NCI-H2227 treated with DMSO at 0.1 percent for 48 hours (cell line): ENCODE data around the gene CNKSR1.
"Not testable (repeated sequence)": the region's sequence is repeated elsewhere in the genome, so short reads cannot be mapped to it uniquely, and the experiment has no call there.

ENCODE experiments used
- DNase-seq: peaks from one replicate; lab custom pipeline; 2025; lab: John Stamatoyannopoulos, UW

CNKSR1 gene

DNA sequence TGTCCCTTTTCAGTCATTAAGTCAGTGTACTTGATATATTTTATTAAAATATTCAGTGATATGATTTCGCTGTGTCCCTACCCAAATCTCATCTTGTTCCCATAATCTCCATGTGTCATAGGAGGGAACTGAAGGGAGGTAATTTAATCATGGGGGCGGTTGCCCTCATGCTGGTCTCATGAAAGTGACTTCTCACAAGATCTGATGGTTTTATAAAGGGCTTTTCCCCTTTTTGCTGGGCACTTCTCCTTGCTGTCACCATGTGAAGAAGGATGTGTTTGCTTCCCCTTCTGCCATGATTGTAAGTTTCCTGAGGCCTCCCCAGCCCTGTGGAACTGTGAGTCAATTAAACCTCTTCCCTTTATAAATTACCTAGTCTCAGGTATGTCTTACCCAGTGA, 53.4 kb downstream of the CNKSR1 start:
- DNase-seq, result not testable (repeated sequence)

- DNase-seq, result peak; percentile 99
Observed at GRCh38 chr1:26233903-26234643, 56.8 kb downstream of the CNKSR1 start, which contains the start of gene CEP85. Gene CEP85, plus strand, starts transcription at chr1:26234200. Its CDS starts 5,584 bp downstream, at chr1:26239784.

DNA sequence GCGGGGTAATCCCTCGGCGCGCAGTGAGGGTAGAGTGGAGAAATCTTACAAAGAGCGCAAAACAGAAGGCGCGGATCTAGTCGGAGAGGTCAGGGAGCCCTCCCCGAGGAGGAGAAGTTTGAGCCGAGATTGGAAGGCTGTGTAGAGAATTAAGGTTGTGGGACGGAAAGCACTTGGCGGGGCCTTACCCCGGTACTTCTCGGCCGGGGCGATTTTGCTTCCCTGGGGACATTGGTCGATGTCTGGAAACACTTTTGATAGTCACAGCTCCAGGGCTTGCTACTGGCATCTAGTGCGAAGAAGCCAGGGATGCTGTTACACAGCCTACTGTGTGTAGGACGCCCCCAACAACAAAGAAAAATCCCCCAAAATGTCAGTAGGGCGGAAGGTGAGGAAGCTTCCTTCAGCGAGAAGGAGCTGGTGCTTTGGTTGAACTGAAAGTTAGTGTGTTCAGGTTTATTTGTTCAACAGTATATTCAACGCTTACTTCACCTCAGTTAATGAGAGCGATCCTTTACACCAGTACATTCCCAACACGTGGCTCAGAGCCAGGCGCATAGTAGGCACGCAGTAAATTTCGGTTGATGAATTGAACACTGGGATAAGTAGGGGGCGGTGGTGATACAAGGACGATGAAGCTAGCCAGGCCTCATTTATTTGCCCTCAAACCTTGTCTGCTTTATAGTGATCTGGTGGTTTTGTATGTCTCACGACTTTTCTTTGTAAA, 57.5 kb downstream of the CNKSR1 start:
- peak; percentile 19 for DNase-seq

DNA sequence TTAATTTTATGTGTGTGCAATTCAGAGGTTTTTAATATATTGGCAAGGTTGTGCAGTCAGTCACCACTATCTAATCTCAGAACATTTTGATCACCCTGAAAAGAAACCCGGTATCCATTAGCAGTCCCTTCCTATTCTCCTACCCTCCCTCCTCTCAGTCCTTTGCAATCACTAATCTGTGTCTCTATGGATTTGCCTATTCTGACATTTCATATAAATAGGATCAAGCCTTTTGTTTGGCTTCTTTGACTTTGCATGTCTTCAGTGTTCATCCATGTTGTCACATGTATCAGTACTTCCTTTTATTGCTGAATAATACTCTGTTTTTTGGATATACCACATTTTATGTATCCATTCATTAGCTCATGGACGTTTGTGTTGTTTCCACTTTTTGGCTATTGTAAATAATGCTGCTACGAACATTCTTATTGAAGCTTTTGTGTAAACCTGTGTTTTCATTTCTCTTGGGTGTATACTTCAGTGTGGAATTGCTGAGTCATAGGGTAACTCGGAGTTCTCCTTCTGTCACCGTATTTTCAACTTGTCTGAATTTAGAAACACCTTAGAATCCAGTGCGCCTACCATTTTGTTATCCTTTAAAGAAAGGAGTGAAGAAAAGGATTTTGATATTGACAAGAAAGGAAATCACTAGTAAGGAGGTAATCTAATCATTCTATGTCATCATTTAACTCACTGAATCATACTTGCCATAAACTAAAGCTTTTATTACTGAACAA, 60.1 kb downstream of the CNKSR1 start:
- no peak for DNase-seq
